Endothelial cell of umbilical vein (primary cell): ENCODE data around the gene CD34. TPM values are rescaled to one million over a fixed set of nuclear protein-coding genes. Genes with fewer than 3 reads are reported as not detected.

ENCODE experiments used
- BruUV-seq: library from RNA; stranded (reverse); fragments of 400-500 nt; replicated peaks from 2 replicates; lab custom pipeline; 2021; lab: Mats Ljungman, UMichigan
- CTCF ChIA-PET: fragments of 300-600, 350-600 bp; sonication (Branson Sonifier 250); formaldehyde crosslinking; loops from one replicate; lab custom pipeline; 2021; ENCODE audit warnings: antibody characterized with exemption, inconsistent platforms; lab: Charles Lee
- POLR2A ChIA-PET: fragments of 300-600, 350-600 bp; sonication (Branson Sonifier 250); formaldehyde crosslinking; loops from one replicate; lab custom pipeline; 2021; ENCODE audit warnings: antibody characterized with exemption, inconsistent platforms; lab: Charles Lee
- DNase-seq: peaks from one replicate; pipeline ENCODE4 v3.0.0-alpha.2; 2011; ENCODE audit warnings: low read depth, low spot score
- FAIRE-seq: peaks from 2 replicates; lab custom pipeline; 2011; peaks lifted over from hg19 to GRCh38; lab: Jason Lieb, UNC
- H2AFZ ChIP-seq: 2 replicates; pipeline ENCODE4 v1.6.0; 2012; ENCODE audit warnings: low read depth, low read length, control low read depth, inconsistent platforms
- H3K27ac ChIP-seq: 2 replicates; pipeline ENCODE4 v1.5.1; 2011; ENCODE audit warnings: low read depth, mild to moderate bottlenecking, control low read depth, low read length, moderate library complexity; ENCODE audit not compliant: insufficient read depth
- H3K27me3 ChIP-seq, 2 experiments: 2 replicates each; pipeline versions ENCODE4 v1.6.0 to v1.6.1; 2011; ENCODE audit warnings: low read length in 2 of 2, mixed read lengths in 1 of 2; ENCODE audit not compliant: control insufficient read depth in 2 of 2, insufficient read depth in 2 of 2
- H3K36me3 ChIP-seq, 2 experiments: 2 replicates in 1 of 2; 3 replicates in 1 of 2; pipeline ENCODE4 v1.5.1; 2011; ENCODE audit warnings: low read length in 2 of 2, mild to moderate bottlenecking in 1 of 2, moderate library complexity in 1 of 2; ENCODE audit not compliant: control insufficient read depth in 2 of 2, insufficient read depth in 2 of 2; ENCODE audit errors: extremely low read depth in 1 of 2
- H3K4me1 ChIP-seq: 3 replicates; pipeline ENCODE4 v1.5.1; 2011; ENCODE audit warnings: mild to moderate bottlenecking, low read length; ENCODE audit not compliant: control insufficient read depth, insufficient read depth; ENCODE audit errors: extremely low read depth
- H3K4me2 ChIP-seq: 2 replicates; pipeline ENCODE4 v1.6.1; 2011; ENCODE audit warnings: low read length, control low read depth, mixed read lengths; ENCODE audit not compliant: insufficient read depth
- H3K4me3 ChIP-seq, 3 experiments: fragments of 200-600 bp in 1 of 3; sonication (generic), shearing (Covaris generic) in 1 of 3; replicated peaks in 1 of 3; 2 replicates each; pipeline ENCODE4 v1.5.1; 2011 to 2016; ENCODE audit warnings: control low read depth in 3 of 3, low read length in 3 of 3, mild to moderate bottlenecking in 2 of 3, inconsistent platforms in 1 of 3, low read depth in 1 of 3, moderate library complexity in 1 of 3; ENCODE audit not compliant: insufficient read depth in 1 of 3
- H3K79me2 ChIP-seq: 2 replicates; pipeline ENCODE4 v1.6.0; 2012; ENCODE audit warnings: low read length, inconsistent platforms; ENCODE audit not compliant: control insufficient read depth, insufficient read depth
- H3K9ac ChIP-seq: replicated peaks from 2 replicates; pipeline ENCODE3; 2011; ENCODE audit warnings: low read length, control low read depth; ENCODE audit not compliant: insufficient read depth; ENCODE audit errors: extremely low read depth
- H3K9me1 ChIP-seq: replicated peaks from 3 replicates; pipeline ENCODE4 v1.6.0; 2011; ENCODE audit warnings: mild to moderate bottlenecking, low read length; ENCODE audit not compliant: control insufficient read depth, insufficient read depth; ENCODE audit errors: extremely low read depth
- H3K9me3 ChIP-seq: replicated peaks from 2 replicates; pipeline ENCODE4 v1.5.1; 2012; ENCODE audit warnings: low read length, inconsistent platforms; ENCODE audit not compliant: control insufficient read depth, insufficient read depth
- H4K20me1 ChIP-seq: replicated peaks from 2 replicates; pipeline ENCODE3; 2011; ENCODE audit warnings: mild to moderate bottlenecking, low read length; ENCODE audit not compliant: control insufficient read depth, insufficient read depth; ENCODE audit errors: extremely low read depth
- CTCF ChIP-seq, 2 donors: IDR thresholded peaks; 1 replicate in 1 of 2; 2 replicates in 1 of 2; pipeline ENCODE4 v1.5.1; 2011; ENCODE audit warnings: low read length in 2 of 2, mild to moderate bottlenecking in 2 of 2, moderate library complexity in 2 of 2, control low read depth in 1 of 2, inconsistent platforms in 1 of 2, low read depth in 1 of 2; ENCODE audit not compliant: insufficient read depth in 1 of 2; ENCODE audit errors: extremely low read depth in 1 of 2
- EZH2 ChIP-seq: IDR thresholded peaks from 2 replicates; pipeline ENCODE4 v1.6.1; 2012; ENCODE audit warnings: borderline replicate concordance, low read depth, mild to moderate bottlenecking, moderate library complexity, low read length, inconsistent platforms; ENCODE audit not compliant: severe bottlenecking
- FOS ChIP-seq: IDR thresholded peaks from 2 replicates; pipeline ENCODE4 v1.6.1; 2011; ENCODE audit warnings: mild to moderate bottlenecking, low read length, moderate library complexity, borderline replicate concordance; ENCODE audit not compliant: insufficient read depth
- GATA2 ChIP-seq: IDR thresholded peaks from 2 replicates; pipeline ENCODE4 v1.7.0; 2011; ENCODE audit warnings: low read depth, mild to moderate bottlenecking, moderate library complexity, mixed read lengths, low read length; ENCODE audit not compliant: insufficient read length, insufficient read depth
- JUN ChIP-seq: IDR thresholded peaks from 2 replicates; pipeline ENCODE4 v1.6.1; 2011; ENCODE audit warnings: borderline replicate concordance, low read depth; ENCODE audit not compliant: insufficient read length, insufficient read depth
- MAX ChIP-seq: IDR thresholded peaks from 2 replicates; pipeline ENCODE4 v1.6.1; 2011; ENCODE audit not compliant: insufficient read depth, insufficient read length
- MYC ChIP-seq: IDR thresholded peaks from one replicate; pipeline ENCODE4 v1.6.1; 2011; ENCODE audit warnings: mild to moderate bottlenecking, low read depth, low read length
- POLR2A ChIP-seq: IDR thresholded peaks from 2 replicates; pipeline ENCODE4 v1.6.1; 2012; ENCODE audit warnings: low read depth, mild to moderate bottlenecking, control low read depth, low read length
- POLR2AphosphoS5 ChIP-seq: IDR thresholded peaks from 2 replicates; pipeline ENCODE4 v1.6.1; 2012; ENCODE audit warnings: low read depth, mild to moderate bottlenecking, control low read depth, low read length, moderate library complexity; ENCODE audit not compliant: insufficient read depth
- dilution Hi-C: fragments of 300-500 bp; cut with MboI; formaldehyde crosslinking; loops from one replicate; pipeline ENCODE4 v1.15.0; 2019; ENCODE audit warnings: low sequenced_read_pairs; ENCODE audit not compliant: extremely low pct_ligation_motif_present
- intact Hi-C: fragments of 100-400 bp; cut with micrococcal nuclease; formaldehyde crosslinking; loops from one replicate; pipeline ENCODE4 v1.10.0; 2022
- polyA plus RNA-seq, 4 experiments: library from polyadenylated mRNA; depleted of rRNA in 3 of 4; stranded (reverse) in 3 of 4; unstranded in 1 of 4; fragments of >200 nt; gene quantifications; 2 replicates each; pipeline versions ENCODE4 v1.2.1 to v1.2.3, GENCODE V29; 2011 to 2012; ENCODE audit warnings: missing spikeins in 1 of 4
- total RNA-seq: library from RNA; stranded (reverse); gene quantifications from 2 replicates; pipeline ENCODE4 v1.2.3, GENCODE V29; 2021

CD34 gene
- total and polyA plus RNA-seq, 2 donors (not counting 3 experiments of a cell fraction or from before 2014, with no cell fraction given), result 102 to 174 TPM

GRCh38 chr1:207920444-207921021, 9.6 kb upstream of the CD34 start:
- no peak for TF ChIP-seq POLR2A
- no peak for TF ChIP-seq MAX
- TF ChIP-seq GATA2, result no peak
- TF ChIP-seq CTCF (IDR thresholded peaks at IDR 0.05; ENCODE audit: extremely low read depth in 1 of 2, insufficient read depth in 1 of 2, low read depth in 1 of 2, low read length in 2 of 2), result no peak
- no peak for TF ChIP-seq MYC
- TF ChIP-seq POLR2AphosphoS5, result no peak
- TF ChIP-seq FOS, result no peak
- no peak for TF ChIP-seq JUN
- TF ChIP-seq EZH2, result no peak
- BruUV-seq, result no TSS peak
- Histone ChIP-seq H3K27me3 (no peaks in the 10 kb centered on the region), H3K9me3 (no peaks in the 10 kb centered on the region), H3K9me1 (no peaks in the 10 kb centered on the region), H3K9ac (no peak overlapping the region), H3K27ac (no peak overlapping the region), H2AFZ (no peak overlapping the region), H3K4me3 (no peak overlapping the region), H3K4me1 (peaks cover 37% of the 10 kb centered on the region), H3K36me3 (no peaks in the 10 kb centered on the region), H3K79me2 (no peaks in the 10 kb centered on the region), H3K4me2 (no peak overlapping the region), H4K20me1 (no peaks in the 10 kb centered on the region)
- ChIA-PET POLR2A (no interaction called here), CTCF (interaction anchor here (1.2 to 5.1 kb wide), 5 partner anchors 9 to 43 kb away, joined by 4 to 50 read pairs (median 6); partner anchors contain the start of gene CD34)
- DNase-seq (no peak), FAIRE-seq (no peak)
- dilution Hi-C loops, result no loop called here
- intact Hi-C loops, result no loop called here
